ENCODE results near the gene CYP2C9.

DNA sequence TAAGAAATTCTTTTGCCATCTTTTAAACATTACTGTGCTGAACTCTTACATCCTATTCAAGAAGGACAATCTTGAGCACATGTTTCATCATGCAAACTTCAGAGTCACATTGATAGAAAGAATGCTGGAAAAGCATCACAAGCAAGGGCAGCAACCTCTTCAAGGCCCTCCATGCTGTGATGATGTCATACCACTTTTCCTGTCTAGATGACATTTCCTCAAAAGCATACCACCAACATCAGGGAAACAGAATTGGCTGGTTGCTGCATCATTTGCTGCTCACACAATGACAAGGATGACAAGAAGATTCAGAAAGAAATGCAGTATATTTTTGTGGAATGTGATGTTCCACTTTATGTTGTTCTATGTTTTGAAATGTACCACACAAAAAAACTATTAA, 93.2 kb downstream of the CYP2C9 start:
- no peak for TF ChIP-seq CTCF (IDR thresholded peaks at IDR 0.05)
- no peak for TF ChIP-seq ZFX (IDR thresholded peaks at IDR 0.05; ENCODE audit: borderline replicate concordance)
